ENCODE results near the gene LPAR2. TPM values are rescaled to one million over a fixed set of nuclear protein-coding genes. Genes with fewer than 3 reads are reported as not detected.

Gene LPAR2
- 4.3 and 4.5 TPM in 2 replicates for polyA plus RNA-seq (2012; rRNA removed)
- polyA plus RNA-seq (2012; cell fraction: cytosol; rRNA removed) = 1.1 and 1.7 TPM in 2 replicates
- 33.9 and 35.0 TPM in 2 replicates for polyA plus RNA-seq (2012; cell fraction: nucleus; rRNA removed)

DNA sequence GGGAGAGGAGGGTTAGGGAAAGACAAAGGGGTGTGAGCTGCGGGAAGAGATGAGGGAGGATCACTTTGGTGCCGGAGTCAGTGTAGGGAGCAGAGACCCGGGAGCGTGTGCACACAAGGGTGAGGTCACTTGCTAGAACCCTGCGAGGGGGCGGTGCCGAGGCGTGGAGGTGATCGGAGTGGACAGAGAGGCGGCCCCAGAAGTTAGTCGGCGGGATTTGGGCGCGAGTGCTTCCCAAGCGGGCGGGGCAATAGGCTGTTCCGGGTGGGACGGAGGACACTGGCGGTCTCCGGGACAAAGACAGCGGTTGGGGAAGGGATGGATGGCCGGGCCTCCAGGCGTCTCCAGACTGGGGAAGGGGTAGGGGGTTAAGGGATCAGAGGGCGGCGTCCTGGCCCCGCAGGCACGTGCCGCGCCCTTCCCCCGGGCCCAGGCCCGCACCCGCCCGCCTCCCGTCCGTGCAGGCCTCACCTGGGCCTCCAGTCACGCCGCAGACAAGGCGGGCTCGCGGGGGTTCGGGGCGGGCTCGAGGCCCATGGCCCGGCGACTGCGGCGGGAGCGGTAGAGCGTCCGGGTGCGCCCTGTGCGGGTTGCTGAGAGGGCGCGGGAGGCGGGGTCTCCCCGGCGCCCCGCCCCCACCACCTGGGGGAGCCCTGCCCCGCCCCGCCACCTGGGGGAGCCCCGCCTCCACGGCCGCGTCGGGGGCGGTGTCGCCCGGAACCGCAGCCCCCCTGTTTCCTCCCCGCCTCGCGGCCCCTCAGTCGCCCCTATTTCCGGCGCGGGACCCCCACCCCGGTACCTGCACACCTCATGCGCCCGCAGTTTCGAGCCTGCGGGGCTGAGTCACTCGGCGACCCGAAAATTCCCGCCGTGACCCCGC lies at the start of gene LPAR2:
Gene LPAR2 (minus strand): TSS at position 600 of the 880 bp plus-strand sequence. CDS start 945 bp downstream, outside the sequence.
- Histone ChIP-seq H3K9me2 (no peaks in the 10 kb centered on the region), H3K4me2 (peak within 1 kb of the TSS; percentile 47), H3F3A (replicated peaks; ENCODE audit: insufficient read depth) (no peaks in the 10 kb centered on the region), H3K9ac (no peak within 1 kb of the TSS), H3K9me3 (no peaks in the 10 kb centered on the region), H3K36me3 (replicated peaks in 1 of 2; ENCODE audit: control insufficient read depth in 1 of 2, insufficient read depth in 2 of 2, low read length in 1 of 2) (no peaks in the 10 kb centered on the region), H3K4me3 (ENCODE audit: low read depth in 2 of 2, low read length in 1 of 2) (peak within 1 kb of the TSS in 1 of 2 experiments; percentile 56; a peak in 2 of 4 replicates), H3K4me1 (ENCODE audit: control insufficient read depth in 1 of 2, insufficient read depth in 2 of 2, low read depth in 1 of 2, low read length in 1 of 2) (peaks cover 0 to 13% of the 10 kb centered on the region in 2 experiments; a peak in 1 of 4 replicates), H3K79me2 (ENCODE audit: insufficient read depth) (no peaks in the 10 kb centered on the region), H3K27me3 (ENCODE audit: insufficient read depth) (no peaks in the 10 kb centered on the region), H2AFZ (ENCODE audit: low read depth) (peak within 1 kb of the TSS; percentile 20; the same call in 1 of the 2 replicates), H4K20me1 (ENCODE audit: insufficient read depth) (no peaks in the 10 kb centered on the region), H3K27ac (ENCODE audit: low read depth in 2 of 2, low read length in 1 of 2) (peak within 1 kb of the TSS in 1 of 2 experiments; percentile 65; a peak in 1 of 4 replicates)
- TF ChIP-seq, protein P1, sequence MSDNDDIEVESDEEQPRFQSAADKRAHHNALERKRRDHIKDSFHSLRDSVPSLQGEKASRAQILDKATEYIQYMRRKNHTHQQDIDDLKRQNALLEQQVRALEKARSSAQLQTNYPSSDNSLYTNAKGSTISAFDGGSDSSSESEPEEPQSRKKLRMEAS (IDR thresholded peaks at IDR 0.05; ENCODE audit: low read depth) = peak; percentile 40; the same call in 1 of the 2 replicates
- TF ChIP-seq RCOR1 (IDR thresholded peaks at IDR 0.05; ENCODE audit: low read length) (no peak), SMC3 (IDR thresholded peaks at IDR 0.05; ENCODE audit: low read depth, low read length) (no peak), FOSL2 (IDR thresholded peaks at IDR 0.05; ENCODE audit: borderline replicate concordance, low read depth) (no peak), RFX5 (IDR thresholded peaks at IDR 0.05; ENCODE audit: low read length) (no peak), ELF1 (IDR thresholded peaks at IDR 0.05) (no peak)
- peak; percentile 96 for DNase-seq
- ChIA-PET POLR2A (interaction anchor here (0.7 to 1.3 kb wide), 2 partner anchors 75 to 238 kb away, joined by 3 to 4 read pairs; partner anchors contain the start of gene ZNF253), CTCF (interaction anchor here (0.7 to 6.1 kb wide), 12 partner anchors 8 to 96 kb away, joined by 3 to 28 read pairs (median 4); partner anchors contain the start of gene GMIP)
- WGBS (ENCODE audit: low lambda C conversion rate) = 23% methylated on average over 22 of the region's 87 CpGs

DNA sequence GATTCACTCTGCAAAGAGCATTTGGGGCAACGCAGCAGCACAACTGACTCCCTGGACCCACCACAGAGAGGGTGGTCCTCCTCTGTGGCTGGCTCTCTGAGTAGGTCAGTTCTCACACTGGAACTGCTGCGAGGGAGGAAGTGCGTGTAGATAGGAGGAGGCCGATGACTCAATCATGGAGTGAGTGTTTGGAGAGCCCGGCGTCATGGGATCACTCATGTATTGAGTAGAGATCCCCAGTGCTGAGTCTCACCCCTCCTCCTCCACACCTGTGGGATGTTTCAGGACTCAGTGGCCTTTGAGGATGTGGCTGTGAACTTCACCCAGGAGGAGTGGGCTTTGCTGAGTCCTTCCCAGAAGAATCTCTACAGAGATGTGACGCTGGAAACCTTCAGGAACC lies 49.6 kb upstream of the LPAR2 start:
- no peaks in the 10 kb centered on the region for H3K27me3 ChIP-seq (ENCODE audit: insufficient read depth)
- POLR2A ChIA-PET = no interaction called here
- no peaks in the 10 kb centered on the region for H4K20me1 ChIP-seq (ENCODE audit: insufficient read depth)
- H3K79me2 ChIP-seq (ENCODE audit: insufficient read depth) = peaks cover 21% of the 10 kb centered on the region
- H3K36me3 ChIP-seq (replicated peaks in 1 of 2; ENCODE audit: control insufficient read depth in 1 of 2, insufficient read depth in 2 of 2, low read length in 1 of 2) = peaks cover 16 to 67% of the 10 kb centered on the region in 2 experiments
- no peak overlapping the region for H3K4me2 ChIP-seq
- no peak for DNase-seq
- no peaks in the 10 kb centered on the region for H3K9me2 ChIP-seq
- H3K4me3 ChIP-seq (ENCODE audit: low read depth in 2 of 2, low read length in 1 of 2) = no peak overlapping the region
- 96% methylated on average over 7 of the region's 7 CpGs for WGBS (ENCODE audit: low lambda C conversion rate)
- H3K27ac ChIP-seq (ENCODE audit: low read depth in 2 of 2, low read length in 1 of 2) = no peak overlapping the region
- H3F3A ChIP-seq (replicated peaks; ENCODE audit: insufficient read depth) = peaks cover 3% of the 10 kb centered on the region
- H2AFZ ChIP-seq (ENCODE audit: low read depth) = no peak overlapping the region
- CTCF ChIA-PET = no interaction called here
- H3K9ac ChIP-seq = no peak overlapping the region
- H3K4me1 ChIP-seq (ENCODE audit: control insufficient read depth in 1 of 2, insufficient read depth in 2 of 2, low read depth in 1 of 2, low read length in 1 of 2) = no peaks in the 10 kb centered on the region
- H3K9me3 ChIP-seq = peaks cover 7% of the 10 kb centered on the region
- no peak for TF ChIP-seq TAF1 (IDR thresholded peaks at IDR 0.05; ENCODE audit: borderline replicate concordance, low read depth, low read length)
- no peak for TF ChIP-seq POLR2AphosphoS5 (IDR thresholded peaks at IDR 0.05; ENCODE audit: low read depth, low read length)
- TF ChIP-seq EZH2phosphoT487 (IDR thresholded peaks at IDR 0.05; ENCODE audit: borderline replicate concordance, low read depth) = no peak
- no peak for TF ChIP-seq FOXM1 (IDR thresholded peaks at IDR 0.05; ENCODE audit: low read depth)
- TF ChIP-seq, protein P2, sequence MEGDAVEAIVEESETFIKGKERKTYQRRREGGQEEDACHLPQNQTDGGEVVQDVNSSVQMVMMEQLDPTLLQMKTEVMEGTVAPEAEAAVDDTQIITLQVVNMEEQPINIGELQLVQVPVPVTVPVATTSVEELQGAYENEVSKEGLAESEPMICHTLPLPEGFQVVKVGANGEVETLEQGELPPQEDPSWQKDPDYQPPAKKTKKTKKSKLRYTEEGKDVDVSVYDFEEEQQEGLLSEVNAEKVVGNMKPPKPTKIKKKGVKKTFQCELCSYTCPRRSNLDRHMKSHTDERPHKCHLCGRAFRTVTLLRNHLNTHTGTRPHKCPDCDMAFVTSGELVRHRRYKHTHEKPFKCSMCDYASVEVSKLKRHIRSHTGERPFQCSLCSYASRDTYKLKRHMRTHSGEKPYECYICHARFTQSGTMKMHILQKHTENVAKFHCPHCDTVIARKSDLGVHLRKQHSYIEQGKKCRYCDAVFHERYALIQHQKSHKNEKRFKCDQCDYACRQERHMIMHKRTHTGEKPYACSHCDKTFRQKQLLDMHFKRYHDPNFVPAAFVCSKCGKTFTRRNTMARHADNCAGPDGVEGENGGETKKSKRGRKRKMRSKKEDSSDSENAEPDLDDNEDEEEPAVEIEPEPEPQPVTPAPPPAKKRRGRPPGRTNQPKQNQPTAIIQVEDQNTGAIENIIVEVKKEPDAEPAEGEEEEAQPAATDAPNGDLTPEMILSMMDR (IDR thresholded peaks at IDR 0.05) = no peak
- TF ChIP-seq JUND (IDR thresholded peaks at IDR 0.05) = no peak
- TF ChIP-seq SMC3 (IDR thresholded peaks at IDR 0.05; ENCODE audit: low read depth, low read length) = no peak
- TF ChIP-seq, protein P3, sequence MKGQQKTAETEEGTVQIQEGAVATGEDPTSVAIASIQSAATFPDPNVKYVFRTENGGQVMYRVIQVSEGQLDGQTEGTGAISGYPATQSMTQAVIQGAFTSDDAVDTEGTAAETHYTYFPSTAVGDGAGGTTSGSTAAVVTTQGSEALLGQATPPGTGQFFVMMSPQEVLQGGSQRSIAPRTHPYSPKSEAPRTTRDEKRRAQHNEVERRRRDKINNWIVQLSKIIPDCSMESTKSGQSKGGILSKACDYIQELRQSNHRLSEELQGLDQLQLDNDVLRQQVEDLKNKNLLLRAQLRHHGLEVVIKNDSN (IDR thresholded peaks at IDR 0.05; ENCODE audit: borderline replicate concordance, low read depth) = no peak
- no peak for TF ChIP-seq YY1 (IDR thresholded peaks at IDR 0.05; ENCODE audit: low read depth)
- no peak for TF ChIP-seq FOXJ3 (CRISPR knock-in tag; IDR thresholded peaks at IDR 0.05)
- no peak for TF ChIP-seq TEAD4 (IDR thresholded peaks at IDR 0.05; ENCODE audit: borderline replicate concordance, insufficient read depth)
- no peak for TF ChIP-seq RAD21 (IDR thresholded peaks at IDR 0.05; ENCODE audit: low read length)
- TF ChIP-seq EP300 (IDR thresholded peaks at IDR 0.05; ENCODE audit: borderline replicate concordance in 1 of 2, low read depth in 1 of 2, low read length in 1 of 2) = no peak
- TF ChIP-seq, protein P1 (IDR thresholded peaks at IDR 0.05; ENCODE audit: low read depth) = no peak
- TF ChIP-seq, protein P4, sequence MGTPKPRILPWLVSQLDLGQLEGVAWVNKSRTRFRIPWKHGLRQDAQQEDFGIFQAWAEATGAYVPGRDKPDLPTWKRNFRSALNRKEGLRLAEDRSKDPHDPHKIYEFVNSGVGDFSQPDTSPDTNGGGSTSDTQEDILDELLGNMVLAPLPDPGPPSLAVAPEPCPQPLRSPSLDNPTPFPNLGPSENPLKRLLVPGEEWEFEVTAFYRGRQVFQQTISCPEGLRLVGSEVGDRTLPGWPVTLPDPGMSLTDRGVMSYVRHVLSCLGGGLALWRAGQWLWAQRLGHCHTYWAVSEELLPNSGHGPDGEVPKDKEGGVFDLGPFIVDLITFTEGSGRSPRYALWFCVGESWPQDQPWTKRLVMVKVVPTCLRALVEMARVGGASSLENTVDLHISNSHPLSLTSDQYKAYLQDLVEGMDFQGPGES (IDR thresholded peaks at IDR 0.05; ENCODE audit: low read depth, low read length) = no peak
- no peak for TF ChIP-seq ELF1 (IDR thresholded peaks at IDR 0.05)
- TF ChIP-seq SIN3A (IDR thresholded peaks at IDR 0.05; ENCODE audit: borderline replicate concordance, low read depth, low read length) = no peak
